ENCODE measurements around the gene PALMD.

The PALMD gene

GRCh38 chr1:99641558-99641957, 4.4 kb upstream of the PALMD start:
- H2AFZ ChIP-seq (ENCODE audit: low read length): no peak overlapping the region
- H3K27ac ChIP-seq (ENCODE audit: low read length): no peak overlapping the region
- no peaks in the 10 kb centered on the region for H3K9me2 ChIP-seq (replicated peaks; ENCODE audit: insufficient read depth, low read length)
- no peak for DNase-seq
- no peaks in the 10 kb centered on the region for H3K36me3 ChIP-seq (replicated peaks; ENCODE audit: insufficient read depth, low read length)
- no peaks in the 10 kb centered on the region for H3K9me3 ChIP-seq (replicated peaks; ENCODE audit: insufficient read depth, low read length)
- H3K79me2 ChIP-seq (ENCODE audit: low read length): no peaks in the 10 kb centered on the region
- no peak for TF ChIP-seq EZH2phosphoT487 (IDR thresholded peaks at IDR 0.05; ENCODE audit: low read length)
- TF ChIP-seq CTCF (IDR thresholded peaks at IDR 0.05; ENCODE audit: low read length): no peak
- no peak for TF ChIP-seq EZH2 (optimal IDR thresholded peaks at IDR 0.05; ENCODE audit: low read depth, low read length)
- no peak overlapping the region for H3K9ac ChIP-seq (ENCODE audit: low read length)
- H3F3A ChIP-seq (ENCODE audit: insufficient read depth, low read length): no peaks in the 10 kb centered on the region
- H3K4me3 ChIP-seq (ENCODE audit: low read length): no peak overlapping the region
- no peak overlapping the region for H3K4me2 ChIP-seq (ENCODE audit: low read depth, low read length)
- no peaks in the 10 kb centered on the region for H3K27me3 ChIP-seq (replicated peaks; ENCODE audit: insufficient read depth, low read length)
- H4K20me1 ChIP-seq (ENCODE audit: insufficient read depth, low read length): no peaks in the 10 kb centered on the region
- no peaks in the 10 kb centered on the region for H3K4me1 ChIP-seq (ENCODE audit: low read length)

GRCh38 chr1:99642053-99642452, 3.9 kb upstream of the PALMD start:
- TF ChIP-seq EZH2phosphoT487 (IDR thresholded peaks at IDR 0.05; ENCODE audit: low read length): no peak
- H3K9me3 ChIP-seq (replicated peaks; ENCODE audit: insufficient read depth, low read length): no peaks in the 10 kb centered on the region
- no peak overlapping the region for H2AFZ ChIP-seq (ENCODE audit: low read length)
- no peaks in the 10 kb centered on the region for H3F3A ChIP-seq (ENCODE audit: insufficient read depth, low read length)
- no peak overlapping the region for H3K27ac ChIP-seq (ENCODE audit: low read length)
- H3K4me1 ChIP-seq (ENCODE audit: low read length): no peaks in the 10 kb centered on the region
- no peaks in the 10 kb centered on the region for H3K9me2 ChIP-seq (replicated peaks; ENCODE audit: insufficient read depth, low read length)
- no peaks in the 10 kb centered on the region for H3K36me3 ChIP-seq (replicated peaks; ENCODE audit: insufficient read depth, low read length)
- no peak for DNase-seq
- no peak overlapping the region for H3K4me3 ChIP-seq (ENCODE audit: low read length)
- H3K4me2 ChIP-seq (ENCODE audit: low read depth, low read length): no peak overlapping the region
- no peaks in the 10 kb centered on the region for H3K27me3 ChIP-seq (replicated peaks; ENCODE audit: insufficient read depth, low read length)
- H3K9ac ChIP-seq (ENCODE audit: low read length): no peak overlapping the region
- H3K79me2 ChIP-seq (ENCODE audit: low read length): no peaks in the 10 kb centered on the region
- H4K20me1 ChIP-seq (ENCODE audit: insufficient read depth, low read length): no peaks in the 10 kb centered on the region

GRCh38 chr1:99643021-99643779, 2.7 kb upstream of the PALMD start:
- H3K9me2 ChIP-seq (replicated peaks; ENCODE audit: insufficient read depth, low read length): no peaks in the 10 kb centered on the region
- H4K20me1 ChIP-seq (ENCODE audit: insufficient read depth, low read length): no peaks in the 10 kb centered on the region
- no peaks in the 10 kb centered on the region for H3K9me3 ChIP-seq (replicated peaks; ENCODE audit: insufficient read depth, low read length)
- no peak overlapping the region for H3K27ac ChIP-seq (ENCODE audit: low read length)
- no peaks in the 10 kb centered on the region for H3K79me2 ChIP-seq (ENCODE audit: low read length)
- H3K4me3 ChIP-seq (ENCODE audit: low read length): no peak overlapping the region
- H3K4me2 ChIP-seq (ENCODE audit: low read depth, low read length): no peak overlapping the region
- H3F3A ChIP-seq (ENCODE audit: insufficient read depth, low read length): no peaks in the 10 kb centered on the region
- DNase-seq: no peak
- H2AFZ ChIP-seq (ENCODE audit: low read length): no peak overlapping the region
- H3K36me3 ChIP-seq (replicated peaks; ENCODE audit: insufficient read depth, low read length): no peaks in the 10 kb centered on the region
- TF ChIP-seq EZH2 (optimal IDR thresholded peaks at IDR 0.05; ENCODE audit: low read depth, low read length) (no peak), EZH2phosphoT487 (IDR thresholded peaks at IDR 0.05; ENCODE audit: low read length) (no peak), CTCF (IDR thresholded peaks at IDR 0.05; ENCODE audit: low read length) (no peak)
- H3K9ac ChIP-seq (ENCODE audit: low read length): no peak overlapping the region
- no peaks in the 10 kb centered on the region for H3K4me1 ChIP-seq (ENCODE audit: low read length)
- H3K27me3 ChIP-seq (replicated peaks; ENCODE audit: insufficient read depth, low read length): no peaks in the 10 kb centered on the region

- no peak overlapping the region for H3K9ac ChIP-seq (ENCODE audit: low read length)
- H3K27ac ChIP-seq (ENCODE audit: low read length): no peak overlapping the region
- no peaks in the 10 kb centered on the region for H3K79me2 ChIP-seq (ENCODE audit: low read length)
- no peaks in the 10 kb centered on the region for H3F3A ChIP-seq (ENCODE audit: insufficient read depth, low read length)
- H3K36me3 ChIP-seq (replicated peaks; ENCODE audit: insufficient read depth, low read length): no peaks in the 10 kb centered on the region
- H3K9me3 ChIP-seq (replicated peaks; ENCODE audit: insufficient read depth, low read length): no peaks in the 10 kb centered on the region
- H3K4me2 ChIP-seq (ENCODE audit: low read depth, low read length): no peak overlapping the region
- no peaks in the 10 kb centered on the region for H3K4me1 ChIP-seq (ENCODE audit: low read length)
- H3K9me2 ChIP-seq (replicated peaks; ENCODE audit: insufficient read depth, low read length): no peaks in the 10 kb centered on the region
- no peaks in the 10 kb centered on the region for H4K20me1 ChIP-seq (ENCODE audit: insufficient read depth, low read length)
- no peaks in the 10 kb centered on the region for H3K27me3 ChIP-seq (replicated peaks; ENCODE audit: insufficient read depth, low read length)
- no peak overlapping the region for H2AFZ ChIP-seq (ENCODE audit: low read length)
- TF ChIP-seq EZH2 (optimal IDR thresholded peaks at IDR 0.05; ENCODE audit: low read depth, low read length) (no peak), EZH2phosphoT487 (IDR thresholded peaks at IDR 0.05; ENCODE audit: low read length) (no peak), CTCF (IDR thresholded peaks at IDR 0.05; ENCODE audit: low read length) (no peak)
- no peak overlapping the region for H3K4me3 ChIP-seq (ENCODE audit: low read length)
- no peak for DNase-seq
Measured at GRCh38 chr1:99644279-99645004, 1.5 kb upstream of the PALMD start.
